Sigmoid colon (tissue), 7 donors: ENCODE data around the gene APLNR. TPM values are rescaled to one million over a fixed set of nuclear protein-coding genes. Genes with fewer than 3 reads are reported as not detected.

ENCODE experiments used
- DNase-seq: peaks from one replicate; pipeline ENCODE4 v3.0.0-alpha.2; 2019
- H3K27ac ChIP-seq, 4 donors: fragments of 200-600 bp; sonication (generic); one replicate each; pipeline ENCODE4 v1.5.1; 2016 to 2019; ENCODE audit warnings: mild to moderate bottlenecking in 1 of 4
- H3K27me3 ChIP-seq, 3 donors: fragments of 200-600 bp; sonication (generic); one replicate each; pipeline ENCODE4 v1.5.1; 2019; ENCODE audit warnings: mild to moderate bottlenecking in 1 of 3
- H3K36me3 ChIP-seq, 4 donors: fragments of 200-600 bp; sonication (generic); one replicate each; pipeline ENCODE4 v1.5.1; 2016 to 2019
- H3K4me1 ChIP-seq, 4 donors: fragments of 200-600 bp; sonication (generic); one replicate each; pipeline ENCODE4 v1.5.1; 2017 to 2019
- H3K4me3 ChIP-seq, 4 donors: fragments of 200-600 bp; sonication (generic); one replicate each; pipeline ENCODE4 v1.5.1; 2017 to 2019; ENCODE audit warnings: mild to moderate bottlenecking in 2 of 4, moderate library complexity in 1 of 4
- H3K9me3 ChIP-seq, 4 donors: fragments of 200-600 bp in 3 of 4; sonication (generic) in 3 of 4; one replicate each; pipeline versions ENCODE4 v1.5.1 to v1.6.1; 2013 to 2019
- CTCF ChIP-seq, 4 experiments: fragments of 450-650 bp in 3 of 4; fragments of 200-600 bp in 1 of 4; IDR thresholded peaks; one replicate each; pipeline ENCODE4 v1.5.1; 2016 to 2019; ENCODE audit warnings: antibody characterized with exemption in 4 of 4, mild to moderate bottlenecking in 3 of 4, moderate library complexity in 2 of 4
- EP300 ChIP-seq, 4 donors: sonication (generic); formaldehyde crosslinking; IDR thresholded peaks; one replicate each; pipeline ENCODE4 v1.6.1; 2017; ENCODE audit warnings: antibody characterized with exemption in 4 of 4
- POLR2A ChIP-seq, 2 donors: fragments of 450-650 bp; IDR thresholded peaks; one replicate each; pipeline ENCODE4 v1.6.1; 2016; ENCODE audit warnings: antibody characterized with exemption in 2 of 2, mild to moderate bottlenecking in 2 of 2, moderate library complexity in 2 of 2
- POLR2AphosphoS5 ChIP-seq, 4 donors: sonication (generic); formaldehyde crosslinking; IDR thresholded peaks; one replicate each; pipeline ENCODE4 v1.6.1; 2017; ENCODE audit warnings: antibody characterized with exemption in 4 of 4
- WGBS, 2 donors: extraction: QIAGEN DNeasy Blood & Tissue Kit; methylation state at CpG; one replicate each; pipeline ENCODE4 v1.1.7; 2013; 5-methylcytosine and 5-hydroxymethylcytosine counted together
- intact Hi-C: fragments of 100-400 bp; cut with DNase I; formaldehyde crosslinking; loops from one replicate; pipeline ENCODE4 v1.15.1; 2023
- polyA plus RNA-seq, 3 donors: library from polyadenylated mRNA; stranded (reverse); fragments of 200-250 nt; gene quantifications; one replicate each; pipeline ENCODE4 v1.2.3, GENCODE V29; 2013
- total RNA-seq, 4 donors: library from RNA; depleted of rRNA; stranded (reverse); fragments of >200 nt; gene quantifications; one replicate each; pipeline ENCODE4 v1.1.0, GENCODE V29; 2016
- donor health status: healthy with polysubstance abuse.
- donor health status: Bipolar disorder and iron deficiency.
- donor health status: healthy.

APLNR gene
- total and polyA plus RNA-seq, 7 donors = under 0.01 to 2.6 (median 0.71) TPM

- WGBS, 2 donors = 87 to 89% methylated on average over 2 of the region's 2 CpGs
- intact Hi-C loops = no loop called here
- no peak for DNase-seq
- no peaks in the 10 kb centered on the region for H3K36me3 ChIP-seq
- H3K27me3 ChIP-seq = no peaks in the 10 kb centered on the region
- H3K4me3 ChIP-seq = no peak overlapping the region
- no peak overlapping the region for H3K27ac ChIP-seq
- TF ChIP-seq EP300 (IDR thresholded peaks at IDR 0.05) = no peak
- no peak for TF ChIP-seq CTCF (IDR thresholded peaks at IDR 0.05)
- TF ChIP-seq POLR2A (IDR thresholded peaks at IDR 0.05) = no peak
- no peak for TF ChIP-seq POLR2AphosphoS5 (IDR thresholded peaks at IDR 0.05)
- no peaks in the 10 kb centered on the region for H3K4me1 ChIP-seq
- no peaks in the 10 kb centered on the region for H3K9me3 ChIP-seq
Observed at GRCh38 chr11:57224128-57224527, 12.9 kb downstream of the APLNR start.

- Histone ChIP-seq H3K27ac (no peak overlapping the region), H3K9me3 (no peaks in the 10 kb centered on the region), H3K27me3 (no peaks in the 10 kb centered on the region), H3K36me3 (no peaks in the 10 kb centered on the region), H3K4me3 (no peak overlapping the region), H3K4me1 (no peaks in the 10 kb centered on the region)
- DNase-seq = no peak
- TF ChIP-seq CTCF (IDR thresholded peaks at IDR 0.05) (no peak), POLR2A (IDR thresholded peaks at IDR 0.05) (no peak), EP300 (IDR thresholded peaks at IDR 0.05) (no peak), POLR2AphosphoS5 (IDR thresholded peaks at IDR 0.05) (no peak)
- 87 to 88% methylated on average over 3 of the region's 3 CpGs for WGBS, 2 donors
- intact Hi-C loops = no loop called here
Observed at GRCh38 chr11:57223601-57224000, 13.4 kb downstream of the APLNR start.

- Histone ChIP-seq H3K4me1 (no peaks in the 10 kb centered on the region), H3K36me3 (no peaks in the 10 kb centered on the region), H3K4me3 (no peak overlapping the region), H3K9me3 (no peaks in the 10 kb centered on the region), H3K27me3 (no peaks in the 10 kb centered on the region), H3K27ac (no peak overlapping the region)
- 36 to 61% methylated on average over 1 of the region's 1 CpG for WGBS, 2 donors
- TF ChIP-seq CTCF (IDR thresholded peaks at IDR 0.05) (no peak), EP300 (IDR thresholded peaks at IDR 0.05) (no peak), POLR2A (IDR thresholded peaks at IDR 0.05) (no peak), POLR2AphosphoS5 (IDR thresholded peaks at IDR 0.05) (no peak)
- intact Hi-C loops = no loop called here
- DNase-seq = no peak
Observed at GRCh38 chr11:57222239-57222638, 14.8 kb downstream of the APLNR start.

GRCh38 chr11:57219021-57219627 lies 17.9 kb downstream of the APLNR start:
- Histone ChIP-seq H3K27ac (no peak overlapping the region), H3K4me1 (peaks cover 0 to 8% (median 5%) of the 10 kb centered on the region in 4 donors), H3K27me3 (no peaks in the 10 kb centered on the region), H3K9me3 (no peaks in the 10 kb centered on the region), H3K36me3 (no peaks in the 10 kb centered on the region), H3K4me3 (no peak overlapping the region)
- TF ChIP-seq EP300 (IDR thresholded peaks at IDR 0.05) = no peak
- no peak for TF ChIP-seq POLR2AphosphoS5 (IDR thresholded peaks at IDR 0.05)
- no peak for TF ChIP-seq POLR2A (IDR thresholded peaks at IDR 0.05)
- TF ChIP-seq CTCF (IDR thresholded peaks at IDR 0.05) = no peak
- 56 to 71% methylated on average over 6 of the region's 6 CpGs for WGBS, 2 donors
- no peak for DNase-seq
- intact Hi-C loops = no loop called here

GRCh38 chr11:57217053-57217452 lies 20.0 kb downstream of the APLNR start:
- TF ChIP-seq CTCF (IDR thresholded peaks at IDR 0.05) (no peak), POLR2A (IDR thresholded peaks at IDR 0.05) (no peak), POLR2AphosphoS5 (IDR thresholded peaks at IDR 0.05) (no peak)
- H3K4me3 ChIP-seq = no peak overlapping the region
- H3K36me3 ChIP-seq = no peaks in the 10 kb centered on the region
- 60 to 66% methylated on average over 4 of the region's 4 CpGs for WGBS, 2 donors
- peaks cover 0 to 16% (median 6%) of the 10 kb centered on the region in 4 donors for H3K4me1 ChIP-seq
- no peak overlapping the region for H3K27ac ChIP-seq
- intact Hi-C loops = no loop called here
- DNase-seq = no peak
- H3K27me3 ChIP-seq = no peaks in the 10 kb centered on the region
- no peaks in the 10 kb centered on the region for H3K9me3 ChIP-seq
